Endothelial cell of umbilical vein (primary cell): Measurements from ENCODE around the gene DEF6.

Experiments
- CTCF ChIP-seq, 2 donors: IDR thresholded peaks; 1 replicate in 1 of 2; 2 replicates in 1 of 2; pipeline ENCODE4 v1.5.1; 2011; ENCODE audit warnings: low read length in 2 of 2, mild to moderate bottlenecking in 2 of 2, moderate library complexity in 2 of 2, control low read depth in 1 of 2, inconsistent platforms in 1 of 2, low read depth in 1 of 2; ENCODE audit not compliant: insufficient read depth in 1 of 2; ENCODE audit errors: extremely low read depth in 1 of 2
- JUN ChIP-seq: IDR thresholded peaks from 2 replicates; pipeline ENCODE4 v1.6.1; 2011; ENCODE audit warnings: borderline replicate concordance, low read depth; ENCODE audit not compliant: insufficient read length, insufficient read depth
- POLR2A ChIP-seq: IDR thresholded peaks from 2 replicates; pipeline ENCODE4 v1.6.1; 2012; ENCODE audit warnings: low read depth, mild to moderate bottlenecking, control low read depth, low read length

GRCh38 chr6:35367646-35368037 lies 70.0 kb downstream of the DEF6 start:
- TF ChIP-seq CTCF (IDR thresholded peaks at IDR 0.05; ENCODE audit: extremely low read depth in 1 of 2, insufficient read depth in 1 of 2, low read depth in 1 of 2, low read length in 2 of 2) (no peak), JUN (no peak), POLR2A (no peak)
